Inferior parietal cortex (tissue), 1 donor: ENCODE measurements around the gene TACC2.
"Not testable (repeated sequence)": the region's sequence is repeated elsewhere in the genome, so short reads cannot be mapped to it uniquely, and the experiment has no call there.

Source experiments
- DNase-seq: peaks from one replicate; pipeline ENCODE4 v3.0.0-alpha.2; 2016; ENCODE audit errors: extremely low spot score

TACC2 gene

GRCh38 chr10:122057841-122058413 is 69.0 kb downstream of the TACC2 start:
- DNase-seq: no peak

- DNase-seq: no peak
Measured at GRCh38 chr10:122060250-122060649, 71.3 kb downstream of the TACC2 start.

DNA sequence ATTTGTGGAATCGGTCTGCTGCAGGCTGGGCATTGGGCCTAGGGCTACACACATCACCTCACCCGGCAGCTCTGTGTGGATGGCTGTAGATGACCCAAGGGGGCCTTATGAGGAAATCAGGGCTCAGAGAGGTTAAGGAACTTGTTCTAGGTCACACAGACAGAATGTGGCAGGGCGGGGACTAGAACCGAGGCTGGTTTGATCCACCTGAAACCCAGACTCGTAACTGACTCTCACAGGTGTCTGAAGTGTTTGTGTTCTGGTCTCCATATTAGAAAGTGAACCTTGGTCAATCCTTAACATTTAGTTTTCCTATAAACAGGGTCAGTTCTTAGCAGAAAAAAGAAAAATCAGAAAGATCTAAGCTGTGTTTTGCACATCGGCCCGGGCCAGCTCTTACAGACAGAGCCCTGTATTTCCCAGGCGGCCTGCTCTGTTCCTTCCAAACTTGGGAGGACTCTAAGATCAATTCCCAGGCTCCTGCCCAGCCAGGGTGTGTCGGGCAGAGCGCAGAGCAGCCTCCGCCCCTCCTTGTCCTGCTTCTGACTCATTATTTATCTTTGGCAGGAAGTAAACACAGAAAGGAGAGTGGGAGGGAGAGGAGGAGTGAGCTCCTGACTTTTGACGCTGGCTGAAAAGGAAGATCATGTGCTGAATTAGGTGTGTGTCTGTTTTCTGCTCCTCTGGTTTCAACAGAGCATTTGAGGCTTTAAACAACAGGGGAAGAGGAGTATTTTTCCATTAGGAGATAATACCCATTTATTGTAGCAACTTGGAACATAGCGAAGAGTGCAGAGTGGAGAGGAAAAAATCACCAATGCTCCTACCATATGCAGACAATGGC is 74.1 kb downstream of the TACC2 start:
- no peak for DNase-seq

GRCh38 chr10:122066337-122066939 is 77.5 kb downstream of the TACC2 start:
- DNase-seq: not testable (repeated sequence)

- DNase-seq: no peak
Measured at GRCh38 chr10:122068844-122069243, 79.9 kb downstream of the TACC2 start.

GRCh38 chr10:122072491-122072890 is 83.5 kb downstream of the TACC2 start:
- DNase-seq: no peak

GRCh38 chr10:122073508-122073907 is 84.5 kb downstream of the TACC2 start:
- no peak for DNase-seq

DNA sequence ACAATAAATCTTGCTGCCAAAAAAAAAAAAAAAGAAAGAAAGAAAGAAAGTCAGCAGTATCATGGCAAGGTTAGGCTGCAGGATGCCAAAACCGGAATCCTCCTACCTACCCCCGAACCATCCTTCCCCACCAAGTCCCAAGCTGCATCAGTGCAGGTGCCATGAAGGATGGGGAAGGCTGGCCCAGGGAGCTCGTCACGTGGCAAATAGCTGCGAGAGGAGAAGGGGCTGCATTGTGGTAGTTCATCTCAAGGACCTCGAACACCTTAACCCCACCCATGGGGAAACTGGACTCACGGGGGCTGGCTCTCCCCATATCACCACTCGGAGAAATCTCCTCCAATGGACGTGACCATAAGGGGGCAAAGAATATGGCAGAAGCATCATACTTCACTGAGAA is 86.2 kb downstream of the TACC2 start:
- no peak for DNase-seq

- not testable (repeated sequence) for DNase-seq
Measured at GRCh38 chr10:122075876-122076275, 86.9 kb downstream of the TACC2 start.

- DNase-seq: no peak
Measured at GRCh38 chr10:122077311-122077875, 88.4 kb downstream of the TACC2 start.

GRCh38 chr10:122078326-122078725 is 89.4 kb downstream of the TACC2 start:
- DNase-seq: no peak

- no peak for DNase-seq
Measured at GRCh38 chr10:122078965-122079795, 90.2 kb downstream of the TACC2 start.

DNA sequence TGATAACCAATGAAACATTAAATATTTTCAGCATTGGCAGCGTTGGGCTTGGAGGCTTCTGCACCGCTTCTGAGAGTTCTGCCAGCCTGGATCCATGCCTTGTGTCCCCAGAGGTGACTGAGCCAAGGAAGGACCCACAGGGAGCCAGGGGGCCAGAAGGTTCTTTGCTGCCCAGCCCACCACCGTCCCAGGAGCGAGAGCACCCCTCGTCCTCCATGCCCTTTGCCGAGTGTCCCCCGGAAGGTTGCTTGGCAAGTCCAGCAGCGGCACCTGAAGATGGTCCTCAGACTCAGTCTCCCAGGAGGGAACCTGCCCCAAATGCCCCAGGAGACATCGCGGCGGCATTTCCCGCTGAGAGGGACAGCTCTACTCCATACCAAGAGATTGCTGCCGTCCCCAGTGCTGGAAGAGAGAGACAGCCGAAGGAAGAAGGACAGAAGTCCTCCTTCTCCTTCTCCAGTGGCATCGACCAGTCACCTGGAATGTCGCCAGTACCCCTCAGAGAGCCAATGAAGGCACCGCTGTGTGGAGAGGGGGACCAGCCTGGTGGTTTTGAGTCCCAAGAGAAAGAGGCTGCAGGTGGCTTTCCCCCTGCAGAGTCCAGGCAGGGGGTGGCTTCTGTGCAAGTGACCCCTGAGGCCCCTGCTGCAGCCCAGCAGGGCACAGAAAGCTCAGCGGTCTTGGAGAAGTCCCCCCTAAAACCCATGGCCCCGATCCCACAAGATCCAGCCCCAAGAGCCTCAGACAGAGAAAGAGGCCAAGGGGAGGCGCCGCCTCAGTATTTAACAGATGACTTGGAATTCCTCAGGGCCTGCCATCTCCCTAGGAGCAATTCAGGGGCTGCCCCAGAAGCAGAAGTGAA is 93.9 kb downstream of the TACC2 start:
- DNase-seq: no peak

- no peak for DNase-seq
Measured at GRCh38 chr10:122083478-122084025, 94.6 kb downstream of the TACC2 start.

- DNase-seq: no peak
Measured at GRCh38 chr10:122084286-122085041, 95.5 kb downstream of the TACC2 start.

- DNase-seq: no peak
Measured at GRCh38 chr10:122085423-122085911, 96.5 kb downstream of the TACC2 start.

DNA sequence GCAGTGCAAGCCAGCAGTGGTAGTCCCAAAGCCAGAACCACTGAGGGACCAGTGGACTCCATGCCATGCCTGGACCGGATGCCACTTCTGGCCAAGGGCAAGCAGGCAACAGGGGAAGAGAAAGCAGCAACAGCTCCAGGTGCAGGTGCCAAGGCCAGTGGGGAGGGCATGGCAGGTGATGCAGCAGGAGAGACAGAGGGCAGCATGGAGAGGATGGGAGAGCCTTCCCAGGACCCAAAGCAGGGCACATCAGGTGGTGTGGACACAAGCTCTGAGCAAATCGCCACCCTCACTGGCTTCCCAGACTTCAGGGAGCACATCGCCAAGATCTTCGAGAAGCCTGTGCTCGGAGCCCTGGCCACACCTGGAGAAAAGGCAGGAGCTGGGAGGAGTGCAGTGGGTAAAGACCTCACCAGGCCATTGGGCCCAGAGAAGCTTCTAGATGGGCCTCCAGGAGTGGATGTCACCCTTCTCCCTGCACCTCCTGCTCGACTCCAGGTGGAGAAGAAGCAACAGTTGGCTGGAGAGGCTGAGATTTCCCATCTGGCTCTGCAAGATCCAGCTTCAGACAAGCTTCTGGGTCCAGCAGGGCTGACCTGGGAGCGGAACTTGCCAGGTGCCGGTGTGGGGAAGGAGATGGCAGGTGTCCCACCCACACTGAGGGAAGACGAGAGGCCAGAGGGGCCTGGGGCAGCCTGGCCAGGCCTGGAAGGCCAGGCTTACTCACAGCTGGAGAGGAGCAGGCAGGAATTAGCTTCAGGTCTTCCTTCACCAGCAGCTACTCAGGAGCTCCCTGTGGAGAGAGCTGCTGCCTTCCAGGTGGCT is 97.7 kb downstream of the TACC2 start:
- no peak for DNase-seq

DNA sequence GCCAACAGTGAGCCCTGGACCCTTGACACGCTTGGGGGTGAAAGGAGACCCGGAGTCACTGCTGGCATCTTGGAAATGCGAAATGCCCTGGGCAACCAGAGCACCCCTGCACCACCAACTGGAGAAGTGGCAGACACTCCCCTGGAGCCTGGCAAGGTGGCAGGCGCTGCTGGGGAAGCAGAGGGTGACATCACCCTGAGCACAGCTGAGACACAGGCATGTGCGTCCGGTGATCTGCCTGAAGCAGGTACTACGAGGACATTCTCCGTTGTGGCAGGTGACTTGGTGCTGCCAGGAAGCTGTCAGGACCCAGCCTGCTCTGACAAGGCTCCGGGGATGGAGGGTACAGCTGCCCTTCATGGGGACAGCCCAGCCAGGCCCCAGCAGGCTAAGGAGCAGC is 98.5 kb downstream of the TACC2 start:
- no peak for DNase-seq
